Testis (tissue), 3 donors: ENCODE measurements around the gene ARPC1A. TPM values are rescaled to one million over a fixed set of nuclear protein-coding genes. Genes with fewer than 3 reads are reported as not detected.
"Not testable (repeated sequence)": the region's sequence is repeated elsewhere in the genome, so short reads cannot be mapped to it uniquely, and the experiment has no call there.

Experiments
- DNase-seq: peaks from one replicate; pipeline ENCODE4 v3.0.0-alpha.2; 2019
- H3K27ac ChIP-seq, 2 donors: fragments of 200-600 bp; sonication (generic); one replicate each; pipeline ENCODE4 v1.5.1; 2019
- H3K27me3 ChIP-seq: fragments of 200-600 bp; sonication (generic); one replicate; pipeline ENCODE4 v1.5.1; 2019
- H3K36me3 ChIP-seq: fragments of 200-600 bp; sonication (generic); one replicate; pipeline ENCODE4 v1.5.1; 2017; ENCODE audit warnings: low read depth; ENCODE audit errors: missing control alignments
- H3K4me1 ChIP-seq: fragments of 200-600 bp; sonication (generic); one replicate; pipeline ENCODE4 v1.5.1; 2019
- H3K4me3 ChIP-seq, 2 donors: fragments of 200-600 bp; sonication (generic); one replicate each; pipeline ENCODE4 v1.5.1; 2017 to 2019
- H3K9me3 ChIP-seq: fragments of 200-600 bp; sonication (generic); one replicate; pipeline ENCODE4 v1.5.1; 2017
- CTCF ChIP-seq, 3 experiments: fragments of 450-650 bp in 2 of 3; fragments of 200-600 bp in 1 of 3; sonication (generic) in 1 of 3; IDR thresholded peaks; one replicate each; pipeline ENCODE4 v1.5.1; 2016 to 2019; ENCODE audit warnings: antibody characterized with exemption in 3 of 3, mild to moderate bottlenecking in 2 of 3, moderate library complexity in 1 of 3
- POLR2A ChIP-seq: fragments of 450-650 bp; IDR thresholded peaks from one replicate; pipeline ENCODE4 v1.6.1; 2017; ENCODE audit warnings: antibody characterized with exemption, mild to moderate bottlenecking, moderate library complexity
- WGBS, 2 donors: methylation state at CpG; one replicate each; pipeline ENCODE4 v1.1.5; 2018; 5-methylcytosine and 5-hydroxymethylcytosine counted together
- intact Hi-C: fragments of 100-400 bp; cut with DNase I; formaldehyde crosslinking; loops from one replicate; pipeline ENCODE4 v1.15.1; 2023; ENCODE audit warnings: low total_unique reads
- polyA plus RNA-seq: library from polyadenylated mRNA; stranded (reverse); fragments of 350-450 nt; fragmentation: Illumina TruSeq; extraction: RNeasy Lipid Tissue Mini Kit (QIAGEN cat#74804); gene quantifications from one replicate; pipeline ENCODE4 v1.2.3, GENCODE V29; 2014; ENCODE audit warnings: low read depth, low replicate concordance; ENCODE audit not compliant: insufficient read depth
- total RNA-seq, 2 donors: library from RNA; depleted of rRNA; stranded (reverse); fragments of >200 nt; gene quantifications; one replicate each; pipeline ENCODE4 v1.2.3, GENCODE V29; 2016

The ARPC1A gene
- total and polyA plus RNA-seq, 3 donors from 2014 or later: 91.8 to 120 (median 117) TPM

- Histone ChIP-seq H3K4me1 (no peaks in the 10 kb centered on the region), H3K27ac (no peak overlapping the region), H3K36me3 (no peaks in the 10 kb centered on the region), H3K4me3 (no peak overlapping the region), H3K27me3 (no peaks in the 10 kb centered on the region), H3K9me3 (no peaks in the 10 kb centered on the region)
- WGBS, 2 donors: 94 to 95% methylated on average over 13 of the region's 13 CpGs
- TF ChIP-seq POLR2A (no peak), CTCF (IDR thresholded peaks at IDR 0.05) (no peak)
- no peak for DNase-seq
- intact Hi-C loops: no loop called here
Measured at GRCh38 chr7:99344061-99344647, 18.5 kb downstream of the ARPC1A start.

GRCh38 chr7:99350641-99351040, 24.9 kb downstream of the ARPC1A start:
- H3K27ac ChIP-seq, H3K4me3 ChIP-seq, DNase-seq, H3K9me3 ChIP-seq, H3K4me1 ChIP-seq, intact Hi-C loops, H3K27me3 ChIP-seq, H3K36me3 ChIP-seq: not testable (repeated sequence)
- 95 to 97% methylated on average over 3 of the region's 3 CpGs for WGBS, 2 donors

- DNase-seq: no peak
- H3K4me3 ChIP-seq: no peak overlapping the region
- no peaks in the 10 kb centered on the region for H3K27me3 ChIP-seq
- intact Hi-C loops: no loop called here
- no peak overlapping the region for H3K27ac ChIP-seq
- WGBS, 2 donors: 93 to 94% methylated on average over 4 to 5 of the region's 5 CpGs
- H3K9me3 ChIP-seq: no peaks in the 10 kb centered on the region
- TF ChIP-seq CTCF (IDR thresholded peaks at IDR 0.05) (no peak), POLR2A (no peak)
- H3K36me3 ChIP-seq: no peaks in the 10 kb centered on the region
- no peaks in the 10 kb centered on the region for H3K4me1 ChIP-seq
Measured at GRCh38 chr7:99352247-99352646, 26.5 kb downstream of the ARPC1A start.

- H3K4me1 ChIP-seq: peaks cover 4% of the 10 kb centered on the region
- H3K27ac ChIP-seq: no peak overlapping the region
- H3K27me3 ChIP-seq: no peaks in the 10 kb centered on the region
- TF ChIP-seq POLR2A: no peak
- no peak for TF ChIP-seq CTCF (IDR thresholded peaks at IDR 0.05)
- no peak for DNase-seq
- no peaks in the 10 kb centered on the region for H3K9me3 ChIP-seq
- intact Hi-C loops: no loop called here
- H3K36me3 ChIP-seq: no peaks in the 10 kb centered on the region
- no peak overlapping the region for H3K4me3 ChIP-seq
- WGBS, 2 donors: 91 to 96% methylated on average over 7 of the region's 7 CpGs
Measured at GRCh38 chr7:99355098-99355497, 29.4 kb downstream of the ARPC1A start.

GRCh38 chr7:99357701-99358490, 32.2 kb downstream of the ARPC1A start:
- Histone ChIP-seq H3K4me1 (peaks cover 4% of the 10 kb centered on the region), H3K27ac (no peak overlapping the region), H3K36me3 (no peaks in the 10 kb centered on the region), H3K4me3 (no peak overlapping the region), H3K27me3 (no peaks in the 10 kb centered on the region), H3K9me3 (no peaks in the 10 kb centered on the region)
- 84 to 86% methylated on average over 16 of the region's 16 CpGs for WGBS, 2 donors
- intact Hi-C loops: no loop called here
- no peak for TF ChIP-seq POLR2A
- no peak for DNase-seq

GRCh38 chr7:99358521-99358920, 32.8 kb downstream of the ARPC1A start:
- H3K36me3 ChIP-seq, H3K27ac ChIP-seq, DNase-seq, intact Hi-C loops, H3K9me3 ChIP-seq, H3K4me1 ChIP-seq, H3K27me3 ChIP-seq, H3K4me3 ChIP-seq: not testable (repeated sequence)
- WGBS, 2 donors: 94 to 98% methylated on average over 15 of the region's 15 CpGs
